GM19438 (cell line): Measurements from ENCODE around the gene DKC1.

ENCODE experiments used
- ATAC-seq: cut with Tn5 transposase; IDR thresholded peaks from one replicate; pipeline ENCODE4 v1.9.1; 2021; ENCODE audit warnings: low read depth; ENCODE audit not compliant: unreplicated experiment

Gene DKC1

GRCh38 chrX:154785716-154786115 is 23.1 kb downstream of the DKC1 start:
- no peak for ATAC-seq

DNA sequence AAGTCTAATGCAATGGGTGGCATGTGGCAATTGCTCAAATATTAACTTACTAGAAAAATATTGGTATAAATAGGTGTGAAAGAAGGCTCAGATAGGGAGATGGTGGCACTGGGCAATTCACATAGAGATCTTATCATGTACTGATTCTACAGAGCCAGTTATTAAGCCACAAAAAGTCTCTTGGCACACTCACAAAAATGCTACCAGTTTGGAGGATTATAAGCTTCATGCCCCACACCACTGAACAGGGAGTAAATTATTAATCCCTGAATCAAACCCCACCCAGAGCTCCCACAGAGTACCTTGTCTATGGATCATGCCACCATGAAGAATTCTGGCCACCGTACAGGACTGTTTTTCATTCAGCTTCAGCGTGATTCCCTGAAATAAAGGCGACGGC is 28.8 kb downstream of the DKC1 start:
- no peak for ATAC-seq

- no peak for ATAC-seq
Measured at GRCh38 chrX:154791939-154792338, 29.3 kb downstream of the DKC1 start.

GRCh38 chrX:154793084-154793795 is 30.6 kb downstream of the DKC1 start:
- no peak for ATAC-seq

GRCh38 chrX:154795016-154795415 is 32.4 kb downstream of the DKC1 start:
- no peak for ATAC-seq

DNA sequence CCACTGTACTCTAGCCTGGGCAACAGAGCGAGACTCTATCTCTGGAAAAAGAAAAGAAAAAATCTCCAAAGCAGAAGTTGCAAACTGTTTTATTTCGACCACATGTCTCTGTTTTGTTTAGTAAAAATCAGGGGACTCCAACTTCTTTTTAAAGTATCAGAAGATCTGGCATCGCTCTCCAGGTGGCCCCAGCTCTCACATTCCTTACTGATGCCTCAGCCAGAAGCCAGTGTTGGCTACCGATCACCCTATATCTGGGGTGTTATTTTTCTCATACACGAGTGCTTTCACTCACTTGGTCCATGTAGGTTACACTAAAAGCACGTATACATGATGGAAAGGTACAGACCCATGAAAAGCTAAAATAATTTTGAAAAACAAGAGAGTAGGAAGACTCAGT is 34.3 kb downstream of the DKC1 start:
- ATAC-seq = no peak

- no peak for ATAC-seq
Measured at GRCh38 chrX:154799556-154800348, 37.1 kb downstream of the DKC1 start.

GRCh38 chrX:154800478-154801210 is 38.0 kb downstream of the DKC1 start:
- no peak for ATAC-seq

DNA sequence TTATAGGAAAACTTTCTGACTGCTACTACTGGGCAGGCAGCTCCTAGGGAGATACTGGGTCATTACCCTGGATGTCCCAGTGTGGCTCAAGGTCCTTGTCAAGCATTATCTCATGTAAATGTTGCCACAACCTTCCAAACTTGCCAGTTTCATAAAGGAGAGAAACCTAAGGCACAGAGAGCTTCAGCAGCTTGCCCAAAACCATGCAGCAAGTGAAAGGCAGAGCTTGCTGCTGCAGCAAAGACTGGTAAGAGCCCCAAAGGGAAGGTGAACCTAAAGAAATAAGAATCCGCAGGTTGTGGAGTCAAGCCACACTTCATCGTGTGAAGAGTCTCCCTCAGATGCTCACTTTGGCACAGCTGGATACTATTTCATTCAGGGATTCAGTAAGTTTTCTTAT is 40.3 kb downstream of the DKC1 start:
- ATAC-seq = no peak

DNA sequence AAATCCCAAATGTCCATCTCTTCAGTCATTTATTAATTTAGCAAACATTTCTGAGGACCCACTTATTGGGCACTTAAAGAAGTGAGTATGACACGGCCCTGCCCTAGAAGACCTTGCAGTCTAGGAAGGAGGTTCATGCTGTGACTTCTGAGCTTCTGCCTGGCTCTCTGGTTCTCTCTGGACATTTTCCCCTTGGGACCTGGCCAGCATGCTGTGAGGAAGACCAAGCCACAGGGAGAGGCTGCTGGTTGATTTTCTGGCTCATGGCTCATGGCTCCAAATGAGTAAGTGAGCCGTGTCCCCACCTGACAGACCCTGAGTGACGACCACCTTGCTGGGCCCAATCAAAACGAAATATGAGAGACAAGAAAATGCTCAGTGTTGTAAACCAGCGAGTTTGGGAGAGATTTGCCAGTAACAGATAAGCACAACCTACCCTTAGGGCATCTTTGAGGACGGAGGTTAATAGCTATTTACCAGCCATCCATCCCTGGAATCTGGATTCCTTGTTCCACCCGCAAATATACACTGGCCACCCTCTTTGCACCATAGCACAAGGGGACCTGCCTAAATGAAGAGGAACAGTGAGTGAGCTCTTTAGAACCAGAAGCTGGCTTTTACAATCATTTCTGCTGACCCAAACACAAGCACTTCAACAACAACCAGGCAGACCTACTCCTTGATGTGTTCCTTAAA is 41.7 kb downstream of the DKC1 start:
- peak; percentile 8 for ATAC-seq

GRCh38 chrX:154804957-154805695 is 42.5 kb downstream of the DKC1 start, which contains the start of gene MPP1:
TSS of gene MPP1 (minus strand) at chrX:154805485. CDS start at chrX:154805373, 112 bp downstream.
- peak; percentile 92 for ATAC-seq

GRCh38 chrX:154805696-154806091 is 43.0 kb downstream of the DKC1 start:
- ATAC-seq = no peak

GRCh38 chrX:154806837-154807501 is 44.3 kb downstream of the DKC1 start:
- ATAC-seq = no peak

GRCh38 chrX:154809939-154810665 is 47.4 kb downstream of the DKC1 start:
- no peak for ATAC-seq

GRCh38 chrX:154812341-154813101 is 49.9 kb downstream of the DKC1 start:
- ATAC-seq = no peak

DNA sequence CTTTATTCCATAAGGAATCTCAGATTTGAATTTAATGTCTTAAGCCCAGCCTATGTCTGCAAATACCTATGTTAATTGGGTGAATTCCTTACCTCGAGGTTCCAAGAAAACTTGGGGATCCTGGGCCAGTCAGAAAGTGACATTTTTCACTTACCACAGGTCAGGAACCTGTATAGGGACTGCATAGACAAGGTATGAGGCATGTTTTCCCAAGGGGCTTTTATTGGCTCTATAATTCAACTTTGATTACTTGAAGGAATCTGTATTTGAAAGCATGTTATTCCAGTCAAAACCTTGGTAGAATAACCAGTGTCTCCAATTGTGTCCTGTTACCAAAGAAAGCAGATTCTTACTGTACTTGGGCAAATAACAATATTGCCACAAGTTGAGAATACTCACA is 51.1 kb downstream of the DKC1 start:
- no peak for ATAC-seq

DNA sequence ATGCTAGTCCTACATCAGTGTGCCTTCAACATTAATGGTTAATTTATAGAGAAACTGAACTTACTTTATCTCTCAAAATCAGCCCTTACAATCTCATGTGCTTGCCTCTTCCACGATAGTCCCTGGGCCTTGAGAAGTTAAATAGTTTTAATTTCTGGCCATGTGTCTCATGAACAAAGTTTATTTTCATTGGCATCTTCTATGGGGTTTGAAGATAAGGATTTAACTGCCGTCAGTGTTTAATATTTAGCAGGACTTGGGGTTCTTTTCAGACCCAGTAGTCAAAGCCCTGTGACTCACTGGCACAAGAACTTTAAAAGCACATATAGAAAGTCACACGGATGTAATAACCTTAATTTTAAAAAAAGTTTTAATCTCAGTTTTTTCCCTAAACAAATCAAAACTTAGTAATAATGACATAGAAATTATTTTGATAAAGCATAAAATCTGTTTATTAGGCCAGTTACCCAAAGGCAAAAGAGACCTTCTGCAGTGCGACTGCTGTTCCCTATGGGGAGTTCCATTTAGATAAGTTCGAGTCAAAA is 52.7 kb downstream of the DKC1 start:
- ATAC-seq = no peak
